ENCODE data around the gene MBNL1.

DNA sequence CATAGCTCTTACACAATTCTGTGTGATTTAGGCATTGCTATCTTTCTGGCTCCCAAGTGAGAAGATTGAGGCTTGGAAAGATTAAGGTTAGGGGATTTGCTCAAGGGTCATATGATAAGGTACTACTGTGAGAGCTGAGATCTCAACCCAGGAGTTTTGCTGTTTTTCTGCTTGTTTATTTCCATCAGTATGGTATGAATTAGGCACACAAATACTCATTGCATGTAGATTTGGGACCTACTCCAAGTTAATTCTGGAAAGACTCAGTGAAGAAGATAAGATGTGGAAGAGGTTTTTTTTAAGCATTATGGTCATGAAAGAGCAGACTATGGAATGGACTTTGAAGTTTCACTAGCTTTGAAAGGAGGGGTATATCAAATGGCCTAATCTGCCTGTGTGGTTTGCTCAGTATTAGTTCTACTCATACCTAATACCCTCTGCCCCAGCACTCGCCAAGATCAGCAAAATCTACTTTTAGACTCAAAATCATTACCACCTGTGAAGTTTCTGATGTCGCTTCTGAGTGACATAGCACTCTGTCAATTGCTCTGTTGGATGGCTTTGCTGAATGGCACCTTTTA, 12.5 kb downstream of the MBNL1 start:
- TF ChIP-seq, protein P1, sequence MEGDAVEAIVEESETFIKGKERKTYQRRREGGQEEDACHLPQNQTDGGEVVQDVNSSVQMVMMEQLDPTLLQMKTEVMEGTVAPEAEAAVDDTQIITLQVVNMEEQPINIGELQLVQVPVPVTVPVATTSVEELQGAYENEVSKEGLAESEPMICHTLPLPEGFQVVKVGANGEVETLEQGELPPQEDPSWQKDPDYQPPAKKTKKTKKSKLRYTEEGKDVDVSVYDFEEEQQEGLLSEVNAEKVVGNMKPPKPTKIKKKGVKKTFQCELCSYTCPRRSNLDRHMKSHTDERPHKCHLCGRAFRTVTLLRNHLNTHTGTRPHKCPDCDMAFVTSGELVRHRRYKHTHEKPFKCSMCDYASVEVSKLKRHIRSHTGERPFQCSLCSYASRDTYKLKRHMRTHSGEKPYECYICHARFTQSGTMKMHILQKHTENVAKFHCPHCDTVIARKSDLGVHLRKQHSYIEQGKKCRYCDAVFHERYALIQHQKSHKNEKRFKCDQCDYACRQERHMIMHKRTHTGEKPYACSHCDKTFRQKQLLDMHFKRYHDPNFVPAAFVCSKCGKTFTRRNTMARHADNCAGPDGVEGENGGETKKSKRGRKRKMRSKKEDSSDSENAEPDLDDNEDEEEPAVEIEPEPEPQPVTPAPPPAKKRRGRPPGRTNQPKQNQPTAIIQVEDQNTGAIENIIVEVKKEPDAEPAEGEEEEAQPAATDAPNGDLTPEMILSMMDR (IDR thresholded peaks at IDR 0.05) = no peak
- no peak for TF ChIP-seq POLR2AphosphoS5 (IDR thresholded peaks at IDR 0.05; ENCODE audit: low read depth, low read length)

All from Panc1 (cell line).